A549 (cell line): Measurements from ENCODE around the gene PDCL2. TPM values are rescaled to one million over a fixed set of nuclear protein-coding genes. Genes with fewer than 3 reads are reported as not detected.
A peak's percentile ranks its signal among the peaks of the same experiment; 100 is the strongest.

Source experiments
- ATAC-seq, 2 experiments: fragments of 200-7000 bp in 1 of 2; fragments of >200 bp in 1 of 2; cut with Nextera tagmentation in 1 of 2; cut with Tn5 transposase in 1 of 2; 3 replicates each; pipeline versions ENCODE4 v1.8.0 to v1.9.1; 2018 to 2020; ENCODE audit warnings: mild to moderate bottlenecking in 1 of 2, moderate library complexity in 1 of 2
- CTCF ChIA-PET: fragments of 300-600 bp; sonication (Branson Sonifier 250); formaldehyde crosslinking; extraction: SDS; loops from one replicate; lab custom pipeline; 2021; ENCODE audit warnings: antibody characterized with exemption, inconsistent platforms; lab: Yijun Ruan, JAX
- POLR2A ChIA-PET: fragments of 350-600 bp; formaldehyde crosslinking; extraction: SDS; loops from one replicate; lab custom pipeline; 2021; ENCODE audit warnings: antibody characterized with exemption, inconsistent platforms; lab: Yijun Ruan, JAX
- DNase-seq, 2 experiments: peaks; one replicate each; pipeline versions ENCODE4 v3.0.0 to v3.0.0-alpha.2; 2011 to 2016; ENCODE audit warnings: low read depth in 1 of 2, low spot score in 1 of 2
- FAIRE-seq: peaks from 2 replicates; lab custom pipeline; 2011; peaks lifted over from hg19 to GRCh38; lab: Jason Lieb, UNC
- H3K27ac ChIP-seq, 2 experiments: fragments of >200 bp; sonication (Bioruptor Twin); formaldehyde crosslinking; 3 replicates each; pipeline ENCODE4 v1.5.1; 2016 to 2017
- H3K4me1 ChIP-seq: fragments of >200 bp; sonication (Bioruptor Twin); formaldehyde crosslinking; 3 replicates; pipeline ENCODE4 v1.6.1; 2016
- H3K4me2 ChIP-seq: fragments of >200 bp; sonication (Bioruptor Twin); formaldehyde crosslinking; 3 replicates; pipeline ENCODE4 v1.6.1; 2016
- H3K4me3 ChIP-seq: fragments of >200 bp; sonication (Bioruptor Twin); formaldehyde crosslinking; 3 replicates; pipeline ENCODE4 v1.5.1; 2016
- H3K9me3 ChIP-seq: fragments of >200 bp; sonication (Bioruptor Twin); formaldehyde crosslinking; 3 replicates; pipeline ENCODE4 v1.6.1; 2016
- ATOH8 ChIP-seq: fragments of 250-450 bp; sonication (Bioruptor Pico); IDR thresholded peaks from 2 replicates; pipeline ENCODE4 v1.5.0; 2020; ENCODE audit warnings: low read depth, mild to moderate bottlenecking, moderate library complexity
- CBX2 ChIP-seq: fragments of 200-600 bp; sonication (generic); IDR thresholded peaks from 2 replicates; pipeline ENCODE4 v1.6.1; 2016; ENCODE audit warnings: low read depth, mild to moderate bottlenecking, borderline replicate concordance
- CEBPB ChIP-seq, 2 experiments: fragments of >200 bp in 1 of 2; sonication (Bioruptor Twin) in 1 of 2; formaldehyde crosslinking in 1 of 2; IDR thresholded peaks; 2 replicates each; pipeline ENCODE4 v1.6.1; 2012 to 2016
- CHD2 ChIP-seq: fragments of 150-350 bp; IDR thresholded peaks from 2 replicates; pipeline ENCODE4 v1.6.1; 2014; ENCODE audit warnings: low read length; ENCODE audit not compliant: partially characterized antibody
- CHD4 ChIP-seq: fragments of 200-600 bp; sonication (generic); IDR thresholded peaks from 2 replicates; pipeline ENCODE4 v1.6.1; 2016; ENCODE audit warnings: antibody characterized with exemption, mild to moderate bottlenecking, borderline replicate concordance
- FOSB ChIP-seq: fragments of 250-450 bp; sonication (Bioruptor Pico); IDR thresholded peaks from 2 replicates; pipeline ENCODE4 v1.5.0; 2020; ENCODE audit warnings: mild to moderate bottlenecking, moderate library complexity
- FOSL2 ChIP-seq, 2 experiments: fragments of 450-650 bp in 1 of 2; fragments of >200 bp in 1 of 2; sonication (Bioruptor Twin) in 1 of 2; formaldehyde crosslinking; IDR thresholded peaks; 2 replicates each; pipeline versions ENCODE4 v1.5.0 to v1.6.1; 2016 to 2020; ENCODE audit warnings: mild to moderate bottlenecking in 1 of 2, moderate library complexity in 1 of 2
- HDAC2 ChIP-seq: fragments of 200-600 bp; sonication (generic); IDR thresholded peaks from 2 replicates; pipeline ENCODE4 v1.6.1; 2016
- HOXA7 ChIP-seq: fragments of 250-450 bp; sonication (Bioruptor Pico); IDR thresholded peaks from 2 replicates; pipeline ENCODE4 v1.5.0; 2020; ENCODE audit warnings: mild to moderate bottlenecking, moderate library complexity
- JUN ChIP-seq, 2 experiments: fragments of >200 bp; sonication (Bioruptor Twin); formaldehyde crosslinking; IDR thresholded peaks; 2 replicates in 1 of 2; 3 replicates in 1 of 2; pipeline ENCODE4 v1.6.1; 2016 to 2017
- KDM5A ChIP-seq: fragments of 200-600 bp; sonication (generic); IDR thresholded peaks from 2 replicates; pipeline ENCODE4 v1.6.1; 2016; ENCODE audit warnings: antibody characterized with exemption, mild to moderate bottlenecking
- MAX ChIP-seq: IDR thresholded peaks from 2 replicates; pipeline ENCODE4 v1.6.1; 2012
- MYC ChIP-seq: IDR thresholded peaks from 2 replicates; pipeline ENCODE4 v1.6.1; 2012; ENCODE audit warnings: mild to moderate bottlenecking, inconsistent platforms, low read length, improper control_type of control experiment, borderline replicate concordance
- NFE2L2 ChIP-seq: fragments of 150-350 bp; conservative IDR thresholded peaks from 2 replicates; pipeline ENCODE4 v1.6.1; 2014; ENCODE audit warnings: low read length
- PHF8 ChIP-seq: fragments of 200-600 bp; sonication (generic); IDR thresholded peaks from 2 replicates; pipeline ENCODE4 v1.6.1; 2016; ENCODE audit warnings: low read depth, mild to moderate bottlenecking, antibody characterized with exemption, moderate library complexity, borderline replicate concordance
- POLR2A ChIP-seq: IDR thresholded peaks from 2 replicates; pipeline ENCODE4 v1.6.1; 2012; ENCODE audit warnings: mild to moderate bottlenecking, low read length
- POLR2AphosphoS2 ChIP-seq: conservative IDR thresholded peaks from 2 replicates; pipeline ENCODE4 v1.6.1; 2012; ENCODE audit warnings: low read length, improper control_type of control experiment, inconsistent platforms
- RARB ChIP-seq: fragments of 250-450 bp; sonication (Bioruptor Pico); IDR thresholded peaks from 2 replicates; pipeline ENCODE4 v1.8.0; 2021; ENCODE audit warnings: mild to moderate bottlenecking, moderate library complexity
- RNF2 ChIP-seq: fragments of 200-600 bp; sonication (generic); IDR thresholded peaks from 2 replicates; pipeline ENCODE4 v1.6.1; 2016; ENCODE audit warnings: low read depth, mild to moderate bottlenecking, antibody characterized with exemption, moderate library complexity, borderline replicate concordance
- SMC3 ChIP-seq: fragments of >200 bp; sonication (Bioruptor Twin); formaldehyde crosslinking; IDR thresholded peaks from 3 replicates; pipeline ENCODE4 v1.6.1; 2018; ENCODE audit warnings: inconsistent platforms
- SREBF2 ChIP-seq: fragments of 450-650 bp; IDR thresholded peaks from 2 replicates; pipeline ENCODE4 v1.6.1; 2014; ENCODE audit warnings: mild to moderate bottlenecking, moderate library complexity
- WGBS: methylation state at CpG from one replicate; pipeline ENCODE4 v1.1.6; 2017; ENCODE audit errors: missing lambda C conversion rate; 5-methylcytosine and 5-hydroxymethylcytosine counted together
- polyA plus RNA-seq, 4 experiments: library from polyadenylated mRNA; depleted of rRNA in 3 of 4; stranded (reverse); fragments of >200 nt; fragmentation: RNase III in 1 of 4; extraction: RNeasy Plus Mini Kit Qiagen cat#74134 plus additional on column Dnase treatment in 1 of 4; gene quantifications; 2 replicates in 3 of 4; 3 replicates in 1 of 4; pipeline ENCODE4 v1.2.3, GENCODE V29; 2011 to 2017
- TF ChIP-seq, protein P1 (sequence below): fragments of 450-650 bp; IDR thresholded peaks from 2 replicates; pipeline ENCODE4 v1.6.1; 2014; ENCODE audit warnings: antibody characterized with exemption
- TF ChIP-seq, protein P2 (sequence below): fragments of 150-350 bp; IDR thresholded peaks from 2 replicates; pipeline ENCODE4 v1.6.1; 2014; ENCODE audit warnings: low read depth, mild to moderate bottlenecking, low read length

The PDCL2 gene
- polyA plus RNA-seq, 2 of the 4 experiments (the other 2 are of a cell fraction) = not detected

DNA sequence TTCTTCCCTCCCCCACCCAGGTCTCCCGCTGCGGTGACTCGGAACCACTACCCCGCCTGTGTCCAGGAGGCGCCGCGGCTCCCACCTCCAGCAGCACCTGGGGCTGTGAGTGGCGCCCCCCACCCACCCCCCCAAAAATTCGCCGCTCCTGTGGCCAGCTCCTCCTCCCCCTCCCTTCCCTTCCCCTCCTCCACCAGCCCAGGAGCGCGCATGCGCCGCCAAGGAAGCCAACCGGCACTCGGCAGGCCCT lies 45.6 kb downstream of the PDCL2 start:
- peak overlapping the region; percentile 77; the same call in 1 of the 3 replicates for H3K4me2 ChIP-seq
- WGBS = no CpG with 5 or more reads among the region's 16 CpGs
- peak overlapping the region; percentile 82 for H3K4me3 ChIP-seq
- ChIA-PET POLR2A (interaction anchor here (0.7 to 1.5 kb wide), 4 partner anchors 12 to 841 kb away, joined by 3 to 9 read pairs (median 4); partner anchors contain the start of genes AASDH, CEP135 and SRD5A3), CTCF (interaction anchor here (1.3 kb wide), 1 partner anchor 153 kb away, joined by 3 read pairs; no protein-coding TSS in a partner anchor)
- ATAC-seq (peak in 1 of 2 experiments; percentile 59; a peak in 3 of 6 replicates), FAIRE-seq (no peak), DNase-seq (no peak)
- peak overlapping the region; percentile 92 to 100 for H3K27ac ChIP-seq
- no peak for TF ChIP-seq CHD4
- no peak for TF ChIP-seq HOXA7 (CRISPR knock-in tag)
- TF ChIP-seq JUN (IDR thresholded peaks at IDR 0.05) = 0 out of 5 replicates have a peak, but pooled peaks of 1 of the 2 experiments have one; percentile 15
- H3K9me3 ChIP-seq = no peaks in the 10 kb centered on the region
- H3K4me1 ChIP-seq = peaks cover 23% of the 10 kb centered on the region

DNA sequence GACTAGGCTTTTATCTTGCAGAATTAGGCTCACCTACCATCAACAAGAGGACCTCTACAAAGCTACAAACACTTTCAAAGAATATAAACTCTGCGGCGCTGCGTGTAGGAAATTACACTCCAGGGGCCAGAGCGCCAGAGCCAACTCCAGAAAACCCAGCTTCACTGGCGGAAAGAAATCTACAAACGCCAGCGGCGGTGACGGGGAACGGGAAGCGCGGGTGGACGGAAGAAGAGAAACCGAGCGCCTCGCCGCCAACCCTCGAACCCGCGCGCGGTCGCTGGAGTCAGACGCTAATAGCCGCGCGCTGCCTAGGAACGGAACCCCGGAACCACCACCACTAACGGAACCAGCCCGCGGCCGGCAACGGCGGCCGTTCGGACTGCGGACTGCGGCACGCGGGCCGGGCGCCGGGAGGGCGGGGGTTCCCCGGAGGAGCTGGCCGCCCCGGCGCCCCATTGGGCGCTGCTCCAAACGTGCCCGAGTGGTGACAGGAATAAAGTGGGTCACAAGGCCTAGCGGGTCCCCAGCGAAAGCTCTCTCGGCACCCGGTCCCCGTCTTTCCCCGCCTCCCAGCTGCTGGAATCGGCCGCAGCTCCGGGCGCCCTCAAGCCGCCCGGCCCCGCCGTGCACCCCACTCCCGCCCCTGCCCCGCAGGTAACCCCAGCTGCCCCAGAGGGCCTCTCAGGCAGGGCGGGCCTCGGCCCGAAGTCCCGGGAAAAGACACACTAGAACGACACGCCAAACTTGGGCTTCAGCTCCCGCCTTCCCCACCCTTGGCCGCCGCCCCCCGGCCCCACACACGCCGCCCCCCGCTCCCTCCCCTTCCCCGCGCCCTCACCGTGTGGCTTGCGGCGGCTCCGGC lies 46.2 kb downstream of the PDCL2 start:
- peak; percentile 69 to 74 for ATAC-seq
- ChIA-PET CTCF (interaction anchor here (1.3 kb wide), 2 partner anchors 152 to 322 kb away, joined by 3 read pairs; no protein-coding TSS in a partner anchor), POLR2A (interaction anchor here (0.6 to 1.5 kb wide), 5 partner anchors 12 to 841 kb away, joined by 3 to 9 read pairs (median 3); partner anchors contain the start of genes AASDH, CEP135 and SRD5A3)
- TF ChIP-seq MAX = peak; percentile 28; the same call in 1 of the 2 replicates
- peak in 1 of 2 experiments; percentile 60; a peak in 2 of 5 replicates for TF ChIP-seq JUN (IDR thresholded peaks at IDR 0.05)
- no peak for TF ChIP-seq SMC3
- TF ChIP-seq KDM5A = no peak
- peak; percentile 46 for TF ChIP-seq PHF8
- no peak for TF ChIP-seq CBX2
- no peak for TF ChIP-seq RNF2
- TF ChIP-seq, protein P1, sequence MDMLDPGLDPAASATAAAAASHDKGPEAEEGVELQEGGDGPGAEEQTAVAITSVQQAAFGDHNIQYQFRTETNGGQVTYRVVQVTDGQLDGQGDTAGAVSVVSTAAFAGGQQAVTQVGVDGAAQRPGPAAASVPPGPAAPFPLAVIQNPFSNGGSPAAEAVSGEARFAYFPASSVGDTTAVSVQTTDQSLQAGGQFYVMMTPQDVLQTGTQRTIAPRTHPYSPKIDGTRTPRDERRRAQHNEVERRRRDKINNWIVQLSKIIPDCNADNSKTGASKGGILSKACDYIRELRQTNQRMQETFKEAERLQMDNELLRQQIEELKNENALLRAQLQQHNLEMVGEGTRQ = no peak
- peak; percentile 26; the same call in 1 of the 2 replicates for TF ChIP-seq POLR2A
- no peak for TF ChIP-seq POLR2AphosphoS2
- no peak for TF ChIP-seq HDAC2
- TF ChIP-seq, all 56 proteins: peak for 4
- Histone ChIP-seq H3K4me2 (peak overlapping the region; percentile 77), H3K27ac (peak overlapping the region; percentile 92 to 100), H3K4me3 (peak overlapping the region; percentile 82), H3K9me3 (no peaks in the 10 kb centered on the region), H3K4me1 (peaks cover 23% of the 10 kb centered on the region)
- FAIRE-seq (no peak), DNase-seq (peak; percentile 21 to 67)
- WGBS = 3% methylated on average over 29 of the region's 87 CpGs

- ChIA-PET CTCF (interaction anchor here (1.3 kb wide), 2 partner anchors 151 to 322 kb away, joined by 3 read pairs; no protein-coding TSS in a partner anchor), POLR2A (interaction anchor here (0.6 to 1.5 kb wide), 3 partner anchors 11 to 199 kb away, joined by 3 to 9 read pairs (median 3); partner anchors contain the start of gene SRD5A3)
- Histone ChIP-seq H3K4me3 (peak overlapping the region; percentile 82), H3K27ac (peak overlapping the region; percentile 92 to 100), H3K9me3 (no peaks in the 10 kb centered on the region), H3K4me2 (peak overlapping the region; percentile 77), H3K4me1 (peaks cover 23% of the 10 kb centered on the region)
- WGBS = 3% methylated on average over 6 of the region's 6 CpGs
- FAIRE-seq = no peak
- TF ChIP-seq CEBPB (IDR thresholded peaks at IDR 0.05) = peak; percentile 38 to 53; a peak in 3 of 4 replicates
- TF ChIP-seq RARB (CRISPR knock-in tag) = no peak
- no peak for DNase-seq
- ATAC-seq = no peak
These were observed 46.9 kb downstream of the PDCL2 start for GRCh38 chr4:55545151-55545550.

DNA sequence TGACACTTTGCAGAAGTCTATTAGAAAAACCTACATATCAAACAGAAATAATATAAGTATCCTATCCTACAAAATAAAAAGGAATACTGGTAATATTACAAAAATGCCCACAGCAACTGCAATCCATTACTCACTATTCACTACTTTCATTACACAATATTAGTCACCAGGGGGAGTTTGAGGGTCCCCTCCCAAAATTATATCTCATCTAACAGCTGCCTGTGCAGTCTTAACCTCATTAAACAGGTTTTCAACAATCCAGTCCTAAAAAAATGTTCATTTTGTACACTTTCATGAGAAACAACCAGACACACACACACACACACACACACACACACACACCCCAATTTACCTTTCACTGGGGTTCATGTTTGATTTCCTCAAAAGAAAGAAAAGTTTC lies 48.2 kb downstream of the PDCL2 start:
- CTCF ChIA-PET = no interaction called here
- no peak overlapping the region for H3K4me3 ChIP-seq
- no peak for ATAC-seq
- DNase-seq = no peak
- no peak overlapping the region for H3K27ac ChIP-seq
- H3K9me3 ChIP-seq = no peaks in the 10 kb centered on the region
- POLR2A ChIA-PET = no interaction called here
- H3K4me1 ChIP-seq = peaks cover 23% of the 10 kb centered on the region
- H3K4me2 ChIP-seq = peak overlapping the region; percentile 77
- FAIRE-seq = no peak
- no peak for TF ChIP-seq CHD2
- TF ChIP-seq FOSL2 (IDR thresholded peaks at IDR 0.05) = no peak
- no peak for TF ChIP-seq FOSL2 (CRISPR knock-in tag; IDR thresholded peaks at IDR 0.05)
- TF ChIP-seq MYC = no peak
- no peak for TF ChIP-seq ATOH8 (CRISPR knock-in tag)
- TF ChIP-seq SREBF2 = no peak
- no peak for TF ChIP-seq NFE2L2
- TF ChIP-seq FOSB = no peak
- TF ChIP-seq, protein P2, sequence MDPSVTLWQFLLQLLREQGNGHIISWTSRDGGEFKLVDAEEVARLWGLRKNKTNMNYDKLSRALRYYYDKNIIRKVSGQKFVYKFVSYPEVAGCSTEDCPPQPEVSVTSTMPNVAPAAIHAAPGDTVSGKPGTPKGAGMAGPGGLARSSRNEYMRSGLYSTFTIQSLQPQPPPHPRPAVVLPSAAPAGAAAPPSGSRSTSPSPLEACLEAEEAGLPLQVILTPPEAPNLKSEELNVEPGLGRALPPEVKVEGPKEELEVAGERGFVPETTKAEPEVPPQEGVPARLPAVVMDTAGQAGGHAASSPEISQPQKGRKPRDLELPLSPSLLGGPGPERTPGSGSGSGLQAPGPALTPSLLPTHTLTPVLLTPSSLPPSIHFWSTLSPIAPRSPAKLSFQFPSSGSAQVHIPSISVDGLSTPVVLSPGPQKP = no peak
